COLO668 (cell line): ENCODE measurements around the gene PPP1R9A.
"Not testable (repeated sequence)": the region's sequence is repeated elsewhere in the genome, so short reads cannot be mapped to it uniquely, and the experiment has no call there.

ENCODE experiments used
- DNase-seq: peaks from one replicate; lab custom pipeline; 2025; ENCODE audit not compliant: unreplicated experiment; lab: John Stamatoyannopoulos, UW

The PPP1R9A gene

GRCh38 chr7:94972296-94972695 is 64.9 kb downstream of the PPP1R9A start:
- DNase-seq, result no peak

- no peak for DNase-seq
Observed at GRCh38 chr7:94973844-94974243, 66.5 kb downstream of the PPP1R9A start.

GRCh38 chr7:94974423-94974822 is 67.0 kb downstream of the PPP1R9A start:
- no peak for DNase-seq

GRCh38 chr7:94975336-94975735 is 67.9 kb downstream of the PPP1R9A start:
- DNase-seq, result no peak

- no peak for DNase-seq
Observed at GRCh38 chr7:94980418-94981142, 73.2 kb downstream of the PPP1R9A start.

- DNase-seq, result no peak
Observed at GRCh38 chr7:94995921-94996320, 88.5 kb downstream of the PPP1R9A start.

- DNase-seq, result no peak
Observed at GRCh38 chr7:94996369-94996768, 89.0 kb downstream of the PPP1R9A start.

GRCh38 chr7:94997547-94997946 is 90.2 kb downstream of the PPP1R9A start:
- no peak for DNase-seq

- DNase-seq, result no peak
Observed at GRCh38 chr7:94998266-94999068, 91.1 kb downstream of the PPP1R9A start.

GRCh38 chr7:94999069-94999351 is 91.6 kb downstream of the PPP1R9A start:
- no peak for DNase-seq

GRCh38 chr7:94999601-95000000 is 92.2 kb downstream of the PPP1R9A start:
- DNase-seq, result not testable (repeated sequence)

- no peak for DNase-seq
Observed at GRCh38 chr7:95001258-95001657, 93.9 kb downstream of the PPP1R9A start.

GRCh38 chr7:95001815-95002561 is 94.6 kb downstream of the PPP1R9A start:
- no peak for DNase-seq

GRCh38 chr7:95002775-95003174 is 95.4 kb downstream of the PPP1R9A start:
- no peak for DNase-seq

- no peak for DNase-seq
Observed at GRCh38 chr7:95004618-95005247, 97.3 kb downstream of the PPP1R9A start.

GRCh38 chr7:95006010-95006409 is 98.6 kb downstream of the PPP1R9A start:
- no peak for DNase-seq

GRCh38 chr7:95008773-95009172 is 101.4 kb downstream of the PPP1R9A start:
- not testable (repeated sequence) for DNase-seq

- DNase-seq, result no peak
Observed at GRCh38 chr7:95011146-95011928, 103.9 kb downstream of the PPP1R9A start.

- DNase-seq, result no peak
Observed at GRCh38 chr7:95011995-95012394, 104.6 kb downstream of the PPP1R9A start.

- DNase-seq, result no peak
Observed at GRCh38 chr7:95018021-95018420, 110.6 kb downstream of the PPP1R9A start.

GRCh38 chr7:95026018-95026417 is 118.6 kb downstream of the PPP1R9A start:
- no peak for DNase-seq
